ENCODE measurements around the gene ZNF655. TPM values are rescaled to one million over a fixed set of nuclear protein-coding genes. Genes with fewer than 3 reads are reported as not detected.

ZNF655 gene
- polyA plus RNA-seq, 1 donor (not counting 4 experiments of a cell fraction or from before 2014, with no cell fraction given) = 71.1 TPM

- DNase-seq (ENCODE audit: low read depth, low spot score) (no peak), FAIRE-seq (no peak)
- Histone ChIP-seq H4K20me1 (ENCODE audit: control insufficient read depth, extremely low read depth, insufficient read depth, low read length) (no peaks in the 10 kb centered on the region), H3K4me3 (ENCODE audit: control insufficient read depth in 2 of 3, extremely low read depth in 1 of 3, insufficient read depth in 2 of 3, low read depth in 1 of 3, low read length in 3 of 3) (no peak overlapping the region), H3K9me1 (ENCODE audit: control insufficient read depth, extremely low read depth, insufficient read depth, low read length) (no peaks in the 10 kb centered on the region), H3K4me2 (ENCODE audit: control insufficient read depth, extremely low read depth, insufficient read depth, low read depth, low read length) (no peak overlapping the region), H3K27me3 (ENCODE audit: control insufficient read depth, extremely low read depth, insufficient read depth, low read length) (no peaks in the 10 kb centered on the region), H3K79me2 (ENCODE audit: control insufficient read depth, insufficient read depth, low read length) (no peaks in the 10 kb centered on the region), H3K9me3 (ENCODE audit: control insufficient read depth, low read depth, low read length) (peaks cover 23% of the 10 kb centered on the region), H3K4me1 (ENCODE audit: control insufficient read depth, extremely low read depth, insufficient read depth, low read length) (no peaks in the 10 kb centered on the region), H3K27ac (ENCODE audit: control insufficient read depth, insufficient read depth, low read length) (no peak overlapping the region), H3K36me3 (ENCODE audit: control insufficient read depth in 2 of 2, extremely low read depth in 1 of 2, insufficient read depth in 2 of 2, low read length in 2 of 2) (peaks cover 22 to 24% of the 10 kb centered on the region in 2 experiments), H2AFZ (ENCODE audit: control insufficient read depth, low read length) (no peak overlapping the region), H3K9ac (ENCODE audit: control insufficient read depth, extremely low read depth, insufficient read depth, low read length) (no peak overlapping the region)
- dilution Hi-C loops (cut with MboI; ENCODE audit: extremely low pct_ligation_motif_present, low sequenced_read_pairs) = no loop called here
- TF ChIP-seq CTCF (optimal IDR thresholded peaks at IDR 0.05 in 1 of 3, IDR thresholded peaks at IDR 0.05 in 1 of 3, conservative IDR thresholded peaks at IDR 0.05 in 1 of 3; ENCODE audit: extremely low read depth in 1 of 3, insufficient read depth in 2 of 3, low read length in 3 of 3) (no peak), EZH2 (IDR thresholded peaks at IDR 0.05; ENCODE audit: low read length) (no peak)
These were observed 27.1 kb upstream of the ZNF655 start for GRCh38 chr7:99531354-99531765.

- Histone ChIP-seq H3K27ac (ENCODE audit: control insufficient read depth, insufficient read depth, low read length) (no peak overlapping the region), H3K4me3 (ENCODE audit: control insufficient read depth in 2 of 3, extremely low read depth in 1 of 3, insufficient read depth in 2 of 3, low read depth in 1 of 3, low read length in 3 of 3) (no peak overlapping the region), H2AFZ (ENCODE audit: control insufficient read depth, low read length) (no peak overlapping the region), H3K4me1 (ENCODE audit: control insufficient read depth, extremely low read depth, insufficient read depth, low read length) (no peaks in the 10 kb centered on the region), H3K36me3 (ENCODE audit: control insufficient read depth in 2 of 2, extremely low read depth in 1 of 2, insufficient read depth in 2 of 2, low read length in 2 of 2) (peaks cover 13 to 20% of the 10 kb centered on the region in 2 experiments), H3K4me2 (ENCODE audit: control insufficient read depth, extremely low read depth, insufficient read depth, low read depth, low read length) (no peak overlapping the region), H3K9me1 (ENCODE audit: control insufficient read depth, extremely low read depth, insufficient read depth, low read length) (no peaks in the 10 kb centered on the region), H3K27me3 (ENCODE audit: control insufficient read depth, extremely low read depth, insufficient read depth, low read length) (no peaks in the 10 kb centered on the region), H3K9me3 (ENCODE audit: control insufficient read depth, low read depth, low read length) (peaks cover 23% of the 10 kb centered on the region), H4K20me1 (ENCODE audit: control insufficient read depth, extremely low read depth, insufficient read depth, low read length) (no peaks in the 10 kb centered on the region), H3K79me2 (ENCODE audit: control insufficient read depth, insufficient read depth, low read length) (no peaks in the 10 kb centered on the region), H3K9ac (ENCODE audit: control insufficient read depth, extremely low read depth, insufficient read depth, low read length) (no peak overlapping the region)
- no peak for TF ChIP-seq EZH2 (IDR thresholded peaks at IDR 0.05; ENCODE audit: low read length)
- TF ChIP-seq CTCF (optimal IDR thresholded peaks at IDR 0.05 in 1 of 3, IDR thresholded peaks at IDR 0.05 in 1 of 3, conservative IDR thresholded peaks at IDR 0.05 in 1 of 3; ENCODE audit: extremely low read depth in 1 of 3, insufficient read depth in 2 of 3, low read length in 3 of 3) = no peak
- dilution Hi-C loops (cut with MboI; ENCODE audit: extremely low pct_ligation_motif_present, low sequenced_read_pairs) = no loop called here
- FAIRE-seq = no peak
- DNase-seq (ENCODE audit: low read depth, low spot score) = no peak
These were observed 22.8 kb upstream of the ZNF655 start for GRCh38 chr7:99535667-99536066.
